K562 (cell line): ENCODE measurements around the gene CHMP2A. TPM values are rescaled to one million over a fixed set of nuclear protein-coding genes. Genes with fewer than 3 reads are reported as not detected.
A peak's percentile ranks its signal among the peaks of the same experiment; 100 is the strongest.

Experiments used
- ARID2 ChIP-seq: fragments of 450-650 bp; IDR thresholded peaks from 2 replicates; pipeline ENCODE4 v1.6.1; 2017; ENCODE audit warnings: antibody characterized with exemption, mild to moderate bottlenecking
- ASH1L ChIP-seq: fragments of 450-650 bp; IDR thresholded peaks from 2 replicates; pipeline ENCODE4 v1.6.1; 2018; ENCODE audit warnings: borderline replicate concordance, mild to moderate bottlenecking, low read depth; ENCODE audit not compliant: partially characterized antibody
- ATF4 ChIP-seq: fragments of 450-650 bp; formaldehyde crosslinking; IDR thresholded peaks from 2 replicates; pipeline ENCODE4 v1.4.0; 2022; ENCODE audit warnings: mild to moderate bottlenecking, moderate library complexity
- BMI1 ChIP-seq: fragments of 150-350 bp; IDR thresholded peaks from 2 replicates; pipeline ENCODE4 v1.6.1; 2014; ENCODE audit warnings: low read length
- FIP1L1 ChIP-seq: fragments of 200-400 bp; formaldehyde crosslinking; IDR thresholded peaks from 2 replicates; pipeline ENCODE4 v1.6.1; 2018; ENCODE audit warnings: mild to moderate bottlenecking, low read depth, low read length; ENCODE audit not compliant: poor library complexity, severe bottlenecking
- HNRNPLL ChIP-seq: fragments of 200-400 bp; formaldehyde crosslinking; IDR thresholded peaks from 2 replicates; pipeline ENCODE4 v1.6.1; 2017; ENCODE audit warnings: low read length, low read depth, mild to moderate bottlenecking; ENCODE audit not compliant: poor library complexity, severe bottlenecking
- KDM5B ChIP-seq: fragments of 200-600 bp; sonication (generic); IDR thresholded peaks from 2 replicates; pipeline ENCODE4 v1.6.1; 2012; ENCODE audit warnings: low read depth, mild to moderate bottlenecking, moderate library complexity, low read length, control low read depth, inconsistent platforms; ENCODE audit not compliant: insufficient replicate concordance
- LARP7 ChIP-seq: fragments of 450-650 bp; IDR thresholded peaks from 2 replicates; pipeline ENCODE4 v1.6.1; 2016
- MAX ChIP-seq: sonication (generic); formaldehyde crosslinking; IDR thresholded peaks from 2 replicates; pipeline ENCODE4 v1.9.0; 2022; ENCODE audit warnings: mild to moderate bottlenecking, missing genetic modification reagents
- MITF ChIP-seq: IDR thresholded peaks from 2 replicates; pipeline ENCODE4 v1.6.1; 2014; ENCODE audit warnings: antibody characterized with exemption
- NCOA2 ChIP-seq, 2 experiments: fragments of 450-650 bp; IDR thresholded peaks; 2 replicates each; pipeline ENCODE4 v1.6.1; 2018; ENCODE audit warnings: mild to moderate bottlenecking in 2 of 2, moderate library complexity in 1 of 2; ENCODE audit not compliant: partially characterized antibody in 2 of 2
- NONO ChIP-seq, 2 experiments: fragments of 200-400 bp in 1 of 2; fragments of 450-650 bp in 1 of 2; formaldehyde crosslinking in 1 of 2; IDR thresholded peaks; 2 replicates each; pipeline ENCODE4 v1.6.1; 2017; ENCODE audit warnings: low read depth in 2 of 2, mild to moderate bottlenecking in 2 of 2, moderate library complexity in 2 of 2, low read length in 1 of 2
- NR2F6 ChIP-seq: fragments of 450-650 bp; formaldehyde crosslinking; IDR thresholded peaks from 2 replicates; pipeline ENCODE4 v1.4.0; 2020; ENCODE audit warnings: mild to moderate bottlenecking
- NRF1 ChIP-seq, 2 experiments: fragments of 450-650 bp; IDR thresholded peaks in 1 of 2; conservative IDR thresholded peaks in 1 of 2; 2 replicates each; pipeline ENCODE4 v1.6.1; 2014; ENCODE audit warnings: mild to moderate bottlenecking in 2 of 2
- RBBP5 ChIP-seq: fragments of 200-600 bp; sonication (generic); IDR thresholded peaks from 2 replicates; pipeline ENCODE4 v1.6.1; 2012; ENCODE audit warnings: borderline replicate concordance, mild to moderate bottlenecking, low read length, control low read depth, inconsistent platforms; ENCODE audit not compliant: insufficient read depth, poor library complexity, severe bottlenecking
- TCF15 ChIP-seq: fragments of 250-450 bp; sonication (Bioruptor Pico); IDR thresholded peaks from 2 replicates; pipeline ENCODE4 v1.8.0; 2022; ENCODE audit warnings: moderate library complexity, mild to moderate bottlenecking, inconsistent platforms
- THRAP3 ChIP-seq: fragments of 450-650 bp; IDR thresholded peaks from 2 replicates; pipeline ENCODE4 v1.6.1; 2016; ENCODE audit warnings: mild to moderate bottlenecking, inconsistent platforms, borderline replicate concordance
- U2AF2 ChIP-seq: fragments of 200-400 bp; formaldehyde crosslinking; optimal IDR thresholded peaks from 2 replicates; pipeline ENCODE3; 2017; ENCODE audit warnings: low read depth, mild to moderate bottlenecking, low read length
- ZBTB43 ChIP-seq: sonication (generic); formaldehyde crosslinking; IDR thresholded peaks from 2 replicates; pipeline ENCODE4 v1.8.0; 2023; ENCODE audit warnings: mild to moderate bottlenecking, missing genetic modification reagents
- ZNF263 ChIP-seq: sonication (generic); formaldehyde crosslinking; IDR thresholded peaks from 2 replicates; pipeline ENCODE4 v1.8.0; 2022; ENCODE audit warnings: mild to moderate bottlenecking, missing genetic modification reagents, borderline replicate concordance
- ZNF511 ChIP-seq: sonication (generic); formaldehyde crosslinking; IDR thresholded peaks from 2 replicates; pipeline ENCODE4 v1.8.0; 2022; ENCODE audit warnings: mild to moderate bottlenecking, missing genetic modification reagents
- polyA plus RNA-seq, 8 experiments: library from polyadenylated mRNA; depleted of rRNA in 4 of 8; stranded (reverse) in 5 of 8; unstranded in 3 of 8; fragments of >200 nt; fragmentation: Nextera tagmentation in 2 of 8; fragmentation: Illumina TruSeq in 1 of 8; extraction: Ambion mirVana in 2 of 8; extraction: Trizol in 1 of 8; gene quantifications; 2 replicates each; pipeline versions ENCODE4 v1.2.1 to v1.2.3, GENCODE V29; 2011 to 2014; ENCODE audit warnings: inconsistent platforms in 1 of 8, missing spikeins in 1 of 8
- total RNA-seq, 7 experiments: library from RNA; depleted of rRNA in 6 of 7; stranded (reverse); fragments of >200 nt in 6 of 7; fragmentation: Illumina TruSeq in 2 of 7; extraction: Trizol in 2 of 7; gene quantifications; 2 replicates each; pipeline versions ENCODE4 v1.2.1 to v1.2.3, GENCODE V29; 2011 to 2021; ENCODE audit warnings: low replicate concordance in 1 of 7

CHMP2A gene
- total and polyA plus RNA-seq, 9 of the 15 experiments (the other 6 are each of a cell fraction or from before 2014, with no cell fraction given), result 57.6 to 159 (median 87.2) TPM

GRCh38 chr19:58519355-58520256 is 35.3 kb downstream of the CHMP2A start, which contains the start of gene ZBTB45 (continued):
- TF ChIP-seq NRF1 (conservative IDR thresholded peaks at IDR 0.05 in 1 of 2, IDR thresholded peaks at IDR 0.05 in 1 of 2), result peak; percentile 55 to 73
- TF ChIP-seq NCOA2 (IDR thresholded peaks at IDR 0.05; ENCODE audit: partially characterized antibody in 2 of 2), result no peak
- peak; percentile 87 for TF ChIP-seq KDM5B
- peak; percentile 90 for TF ChIP-seq ARID2
- TF ChIP-seq BMI1, result no peak
- TF ChIP-seq NONO (IDR thresholded peaks at IDR 0.05; ENCODE audit: low read depth in 2 of 2, low read length in 1 of 2), result peak; percentile 22 to 58; a peak in 3 of 4 replicates
- no peak for TF ChIP-seq ATF4 (CRISPR knock-in tag)
- 0 out of 2 replicates have a peak, but pooled peaks have one; percentile 54 for TF ChIP-seq LARP7
- no peak for TF ChIP-seq TCF15 (CRISPR knock-in tag)
- peak; percentile 98 for TF ChIP-seq ZNF511 (CRISPR knock-in tag)
- peak; percentile 87 for TF ChIP-seq HNRNPLL
- peak; percentile 99 for TF ChIP-seq FIP1L1
- peak; percentile 94; the same call in 1 of the 2 replicates for TF ChIP-seq THRAP3
- no peak for TF ChIP-seq NR2F6 (CRISPR knock-in tag)
- no peak for TF ChIP-seq U2AF2
- peak; percentile 88 for TF ChIP-seq MAX (CRISPR knock-in tag)
- peak; percentile 65 for TF ChIP-seq RBBP5
- TF ChIP-seq MITF, result no peak
- TF ChIP-seq ASH1L, result no peak
- TF ChIP-seq ZNF263, result peak; percentile 79; the same call in 1 of the 2 replicates
- TF ChIP-seq ZBTB43 (CRISPR knock-in tag), result peak; percentile 74; the same call in 1 of the 2 replicates
